ENCODE data around the gene NEK9.
"Not testable (repeated sequence)": the region's sequence is repeated elsewhere in the genome, so short reads cannot be mapped to it uniquely, and the experiment has no call there.

NEK9 gene

DNA sequence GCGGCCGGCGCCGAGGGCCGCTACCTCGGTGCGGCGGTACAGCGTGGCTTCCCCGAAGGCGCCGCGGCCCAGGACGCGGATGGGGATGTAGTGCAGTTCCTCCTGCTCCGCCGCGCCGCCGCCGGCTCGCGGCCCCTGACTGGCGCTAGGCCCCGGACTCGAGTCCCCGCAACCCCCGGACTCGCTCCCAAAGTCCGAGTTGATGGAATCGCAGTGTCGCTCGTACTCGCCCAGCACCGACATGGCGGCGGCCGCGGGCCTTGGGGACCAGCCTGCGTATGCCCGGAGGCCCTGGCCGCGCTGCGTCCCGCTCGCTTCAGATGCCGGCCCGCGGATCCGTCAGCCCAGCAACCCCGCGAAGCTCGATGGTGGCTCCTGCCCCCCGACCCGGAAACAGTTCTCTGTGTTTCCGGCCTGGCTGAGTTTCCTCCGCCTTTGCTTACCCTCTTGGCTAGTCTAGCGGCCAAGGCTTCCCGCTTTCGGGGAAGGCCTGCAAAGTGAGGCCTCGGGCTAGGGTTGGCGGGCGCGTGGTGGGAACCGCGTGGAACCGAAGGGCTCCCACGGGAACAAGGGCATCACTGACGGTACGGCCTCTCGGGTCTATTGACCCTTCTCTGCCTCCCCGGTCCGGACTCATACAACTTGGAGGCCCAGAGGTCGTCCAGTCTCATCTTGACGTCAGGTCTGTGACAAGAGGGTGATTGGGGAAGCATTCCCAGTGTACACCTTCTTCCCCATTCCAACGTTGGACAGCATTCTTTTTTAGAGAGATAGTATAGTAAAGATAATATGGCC is at the start of gene NEK9:
NEK9 (minus strand) TSS at position 370 of the 795 bp plus-strand sequence; CDS start at position 243, 127 bp downstream.
- DNase-seq (ENCODE audit: low read depth): peak; percentile 51

- DNase-seq (ENCODE audit: low read depth): peak; percentile 54
Measured at GRCh38 chr14:75176142-75176820, 49.4 kb upstream of the NEK9 start, which contains the start of gene TMED10. TMED10 (minus strand) TSS chr14:75176612; CDS start chr14:75176579, 33 bp downstream.

DNA sequence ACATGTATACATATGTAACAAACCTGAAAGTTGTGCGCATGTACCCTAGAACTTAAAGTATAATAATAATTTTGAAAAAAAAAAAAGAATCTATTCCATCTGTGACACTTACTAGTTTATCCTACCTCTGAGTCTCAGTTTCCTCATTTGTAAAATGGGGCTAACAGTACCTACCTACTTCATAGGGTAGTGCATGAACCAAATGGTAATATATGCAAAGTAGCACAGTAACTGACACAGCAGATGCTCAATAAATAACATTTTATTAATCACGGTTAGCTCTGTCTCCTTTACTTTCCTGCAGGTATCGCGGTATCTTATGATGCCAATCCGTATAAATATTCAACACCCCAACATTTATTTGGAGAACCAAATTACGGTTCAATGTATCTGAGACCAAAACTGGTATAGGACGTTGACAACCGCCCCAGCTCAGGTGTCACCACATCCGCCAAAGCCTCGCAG is 48.9 kb upstream of the NEK9 start:
- no peak for DNase-seq (ENCODE audit: low read depth)

DNA sequence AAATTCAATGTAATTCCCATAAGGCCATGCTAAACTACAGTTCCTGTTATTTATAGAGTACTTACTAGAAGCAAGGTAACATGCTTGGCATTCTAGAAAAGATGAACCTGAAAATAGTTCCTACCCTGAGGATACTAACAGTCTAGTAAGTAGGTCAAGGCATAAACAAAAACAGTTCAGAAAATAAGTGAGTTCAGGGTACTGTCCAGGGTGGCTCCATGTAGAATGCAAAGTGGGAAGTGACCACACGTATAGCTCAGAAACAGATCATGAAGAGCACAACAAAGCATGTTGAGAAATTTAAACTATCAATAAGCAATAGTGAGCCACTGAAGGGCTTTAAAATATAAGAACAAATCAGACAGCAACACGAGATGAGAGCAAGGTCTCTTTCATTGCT is 47.2 kb upstream of the NEK9 start:
- no peak for DNase-seq (ENCODE audit: low read depth)

DNA sequence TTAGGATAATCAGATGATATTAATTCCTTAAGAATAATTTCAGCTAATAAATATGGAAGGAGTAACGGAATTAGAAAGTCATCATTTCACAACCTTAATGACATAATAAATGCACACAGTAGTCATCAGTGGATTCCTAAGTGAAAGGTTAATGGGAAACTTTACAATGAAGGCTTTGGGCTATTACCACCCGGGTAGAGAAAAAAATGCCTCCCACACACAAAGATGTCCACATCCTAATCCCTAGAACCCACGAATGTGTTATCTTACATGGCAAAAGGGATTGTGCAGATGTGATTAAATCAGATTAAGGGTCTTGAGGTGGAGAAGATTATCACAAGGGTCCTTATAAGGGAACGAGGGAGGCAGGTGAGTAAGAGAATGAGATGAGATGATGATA is 43.9 kb upstream of the NEK9 start:
- no peak for DNase-seq (ENCODE audit: low read depth)

- no peak for DNase-seq (ENCODE audit: low read depth)
Measured at GRCh38 chr14:75168586-75169335, 41.9 kb upstream of the NEK9 start.

DNA sequence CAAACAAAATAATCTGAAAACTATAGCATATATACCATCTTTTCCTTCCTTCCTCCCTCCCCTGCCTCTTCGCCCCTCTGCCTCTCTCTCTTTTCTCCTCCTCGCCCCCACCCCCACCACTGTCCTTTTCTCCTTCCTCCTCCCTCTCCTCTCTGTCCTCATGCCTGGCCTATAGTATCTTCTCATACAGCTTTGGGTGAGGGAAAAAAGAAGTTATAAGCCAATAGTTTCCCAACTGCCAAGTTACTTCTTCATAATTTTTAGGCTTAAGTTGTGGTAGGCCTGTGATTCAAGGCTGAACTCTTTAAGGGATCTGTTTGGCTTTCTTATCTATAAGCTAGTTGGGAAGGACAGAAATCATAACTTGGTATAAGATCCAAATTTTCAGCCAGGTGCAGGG is 40.5 kb upstream of the NEK9 start:
- no peak for DNase-seq (ENCODE audit: low read depth)

- DNase-seq (ENCODE audit: low read depth): no peak
Measured at GRCh38 chr14:75165586-75166391, 38.9 kb upstream of the NEK9 start.

GRCh38 chr14:75164809-75165208 is 38.0 kb upstream of the NEK9 start:
- no peak for DNase-seq (ENCODE audit: low read depth)

GRCh38 chr14:75163677-75164076 is 36.8 kb upstream of the NEK9 start:
- DNase-seq (ENCODE audit: low read depth): no peak

DNA sequence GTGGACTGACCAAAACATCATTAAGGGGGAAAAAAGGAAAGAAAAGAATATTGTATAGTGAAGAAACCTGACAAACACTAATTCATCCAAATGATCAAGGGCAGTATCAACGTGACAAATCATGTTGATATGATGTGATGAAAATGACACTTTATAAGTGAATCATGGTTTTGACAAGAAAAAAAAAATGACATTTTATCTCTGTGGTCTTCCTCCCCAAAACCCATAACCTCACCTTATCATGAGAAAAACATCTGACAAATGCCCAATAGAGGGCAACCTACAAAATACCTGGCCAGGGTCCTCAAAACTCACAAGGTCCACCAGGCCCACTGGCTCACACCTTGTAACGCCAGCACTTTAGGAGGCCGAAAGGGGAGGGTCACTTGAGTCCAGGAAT is 35.8 kb upstream of the NEK9 start:
- no peak for DNase-seq (ENCODE audit: low read depth)

- no peak for DNase-seq (ENCODE audit: low read depth)
Measured at GRCh38 chr14:75158843-75159614, 32.2 kb upstream of the NEK9 start.

DNA sequence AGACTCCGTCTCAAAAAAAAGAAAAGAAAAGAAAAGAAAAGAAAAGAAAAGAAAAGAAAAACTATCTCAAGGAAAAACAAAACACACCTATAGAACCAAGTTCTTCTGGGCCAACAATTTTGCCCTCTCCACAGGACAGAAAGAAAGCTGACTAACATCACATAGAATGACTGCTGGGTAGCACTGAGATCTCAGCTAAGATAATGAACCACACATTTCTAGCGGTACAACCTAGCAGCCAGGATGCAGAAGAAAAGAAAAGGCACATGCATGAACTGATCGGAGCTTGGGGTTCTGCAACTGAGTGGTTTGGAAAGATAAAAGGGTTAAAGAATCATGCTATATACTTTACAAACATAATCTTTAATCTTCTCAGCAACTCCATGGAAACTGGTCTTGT is 30.1 kb upstream of the NEK9 start:
- DNase-seq (ENCODE audit: low read depth): no peak

DNA sequence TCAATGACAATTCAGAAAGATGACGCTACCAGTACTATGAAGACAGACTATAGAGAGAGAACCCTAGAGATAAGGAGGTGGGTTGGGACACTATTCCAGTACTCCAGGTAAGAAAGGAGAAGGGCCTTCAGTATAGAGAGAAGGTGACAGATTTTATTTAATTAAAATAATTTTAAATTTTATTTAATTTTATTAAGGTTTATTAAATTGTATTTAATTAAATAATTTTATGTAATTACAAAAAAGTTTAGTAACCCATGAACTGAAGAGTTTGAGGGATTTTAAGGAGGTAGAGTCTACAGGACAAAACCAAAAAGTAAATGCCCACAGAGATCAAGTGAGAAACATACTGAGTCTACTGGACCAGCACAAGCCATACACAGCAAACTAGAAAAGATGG is 29.3 kb upstream of the NEK9 start:
- no peak for DNase-seq (ENCODE audit: low read depth)

- DNase-seq (ENCODE audit: low read depth): no peak
Measured at GRCh38 chr14:75155169-75155568, 28.3 kb upstream of the NEK9 start.

DNA sequence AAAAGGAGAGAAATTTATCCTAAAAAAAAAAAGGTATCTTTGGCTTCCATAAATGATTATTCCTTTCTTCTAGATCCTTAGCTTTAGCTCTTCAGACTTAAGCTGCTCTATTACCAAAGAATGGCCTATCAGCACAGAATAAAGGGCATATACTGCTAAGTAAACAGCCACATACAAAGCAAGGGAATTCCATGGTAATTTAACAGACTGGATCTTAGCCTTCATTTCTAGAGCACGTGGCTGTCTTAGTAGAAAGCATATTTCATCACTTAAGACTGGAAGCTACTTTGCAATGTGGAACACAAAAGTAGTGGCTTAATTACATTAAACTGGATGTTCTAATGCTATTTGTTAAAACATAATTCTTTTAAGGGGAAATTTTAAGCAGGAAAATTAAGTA is 26.4 kb upstream of the NEK9 start:
- no peak for DNase-seq (ENCODE audit: low read depth)

DNA sequence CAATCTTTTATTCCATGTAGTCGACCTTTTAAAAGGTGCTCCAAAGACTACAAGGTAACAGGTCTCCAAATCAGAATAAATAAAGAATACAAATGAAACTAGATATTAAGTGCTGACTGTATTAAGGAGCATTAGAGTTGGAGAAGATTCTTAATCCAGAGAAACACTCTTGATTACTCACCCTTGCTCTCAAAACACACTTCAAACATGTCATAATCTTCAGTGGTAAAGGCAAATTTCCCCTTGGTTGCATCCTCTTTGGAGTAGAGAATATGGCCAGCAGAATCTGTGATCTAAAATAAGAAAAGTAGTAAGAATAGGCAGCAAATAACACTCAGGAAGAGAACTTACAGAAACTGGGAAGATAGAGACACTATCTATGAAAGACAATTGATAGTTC is 25.0 kb upstream of the NEK9 start:
- DNase-seq (ENCODE audit: low read depth): no peak

DNA sequence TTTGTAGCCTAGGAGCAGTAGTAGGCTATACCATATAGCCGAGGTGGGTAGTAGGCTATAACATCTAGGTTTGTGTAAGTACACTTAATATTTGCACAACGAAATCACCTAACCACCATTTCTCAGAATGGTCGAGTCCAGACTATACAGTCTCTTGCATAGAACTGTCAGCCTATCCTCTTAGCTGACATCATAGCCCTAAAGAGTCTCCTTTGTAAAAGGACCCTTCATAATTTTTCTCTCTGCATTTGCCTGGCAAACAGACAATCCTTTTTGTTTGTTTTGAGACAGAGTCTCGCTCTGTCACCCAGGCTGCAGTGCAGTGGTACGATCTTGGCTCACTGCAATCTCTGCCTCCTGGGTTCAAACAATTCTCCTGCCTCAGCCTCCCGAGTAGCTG is 23.8 kb upstream of the NEK9 start:
- not testable (repeated sequence) for DNase-seq (ENCODE audit: low read depth)

DNA sequence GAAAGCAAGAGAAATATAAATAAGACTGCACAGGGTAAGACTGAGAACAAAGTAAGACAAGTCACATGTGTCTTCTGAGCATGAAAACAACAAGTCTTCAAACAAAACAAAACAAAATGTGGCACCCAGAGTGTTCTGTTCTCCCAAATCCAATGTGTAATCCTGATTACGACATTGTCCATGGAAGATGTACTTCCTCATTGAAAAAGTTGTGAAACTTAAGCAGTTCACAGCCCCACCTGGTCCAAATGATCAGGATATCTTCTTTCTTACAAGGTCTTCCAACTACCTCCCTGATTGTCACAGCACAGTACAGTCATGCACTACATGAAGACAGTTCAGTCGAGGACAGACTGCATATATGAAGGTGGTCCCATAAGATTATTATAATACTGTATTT is 23.3 kb upstream of the NEK9 start:
- DNase-seq (ENCODE audit: low read depth): no peak

- peak; percentile 29 for DNase-seq (ENCODE audit: low read depth)
Measured at GRCh38 chr14:75147423-75148071, 20.7 kb upstream of the NEK9 start.

- no peak for DNase-seq (ENCODE audit: low read depth)
Measured at GRCh38 chr14:75144944-75145343, 18.1 kb upstream of the NEK9 start.
